Muscle of leg (tissue), 11 donors: ENCODE measurements around the gene HDGF. TPM values are rescaled to one million over a fixed set of nuclear protein-coding genes. Genes with fewer than 3 reads are reported as not detected.

Source experiments
- DNase-seq: peaks from one replicate; pipeline ENCODE4 v3.0.0; 2013
- H3K27ac ChIP-seq: one replicate; pipeline ENCODE4 v1.5.1; 2013; ENCODE audit warnings: mild to moderate bottlenecking, low read length, control low read depth
- H3K27me3 ChIP-seq: one replicate; pipeline ENCODE4 v1.6.1; 2013; ENCODE audit warnings: low read length; ENCODE audit not compliant: control insufficient read depth, insufficient read depth
- H3K36me3 ChIP-seq: one replicate; pipeline ENCODE4 v1.6.1; 2013; ENCODE audit warnings: low read length; ENCODE audit not compliant: control insufficient read depth, insufficient read depth
- H3K4me1 ChIP-seq: one replicate; pipeline ENCODE4 v1.6.1; 2013; ENCODE audit warnings: low read length; ENCODE audit not compliant: control insufficient read depth, insufficient read depth
- H3K4me3 ChIP-seq: one replicate; pipeline ENCODE4 v1.5.1; 2013; ENCODE audit warnings: low read length, control low read depth
- H3K9me3 ChIP-seq: replicated peaks from 2 replicates; pipeline ENCODE4 v1.6.1; 2013; ENCODE audit warnings: low read depth, low read length; ENCODE audit not compliant: control insufficient read depth
- WGBS: methylation state at CpG from one replicate; pipeline ENCODE4 v1.1.5; 2013; ENCODE audit warnings: missing lambda C conversion rate; ENCODE audit not compliant: insufficient coverage; 5-methylcytosine and 5-hydroxymethylcytosine counted together
- polyA plus RNA-seq, 8 donors: library from polyadenylated mRNA; unstranded; fragments of 120-200 nt; gene quantifications; one replicate each; pipeline versions ENCODE4 v1.2.1 to v1.2.3, GENCODE V29; 2013; ENCODE audit warnings: inconsistent platforms in 1 of 8, low replicate concordance in 1 of 8; ENCODE audit not compliant: insufficient read length in 8 of 8, insufficient read depth in 1 of 8
- total RNA-seq: library from RNA; stranded (reverse); fragments of 120-200 nt; gene quantifications from one replicate; pipeline ENCODE4 v1.2.4, GENCODE V29; 2013

Gene HDGF
- total and polyA plus RNA-seq, 9 donors, result 123 to 184 (median 163) TPM

DNA sequence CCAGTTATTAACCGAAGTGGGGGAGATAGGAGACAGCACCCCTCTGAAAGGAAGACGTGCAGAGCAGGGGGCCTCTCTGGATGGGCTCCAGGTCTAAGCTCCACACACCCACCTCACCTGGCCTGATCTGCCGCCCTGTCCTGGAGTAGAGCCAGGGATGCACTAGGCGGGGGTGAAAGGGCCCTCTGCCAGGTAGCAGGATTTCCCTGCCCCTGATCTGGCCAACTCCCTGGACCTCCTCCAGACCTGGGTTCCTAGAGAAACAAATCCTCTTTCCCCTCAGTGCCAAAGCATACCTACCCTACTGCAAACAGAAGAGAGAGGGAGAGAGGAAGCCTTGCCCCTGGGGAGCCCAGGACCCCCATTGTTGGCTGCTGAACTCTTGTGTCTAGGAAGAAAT, 48.1 kb downstream of the HDGF start:
- DNase-seq, result no peak
- H3K4me1 ChIP-seq, result peaks cover 63% of the 10 kb centered on the region

GRCh38 chr1:156700736-156701531, 50.5 kb downstream of the HDGF start:
- Histone ChIP-seq H3K27me3 (peaks cover 33% of the 10 kb centered on the region), H3K36me3 (peaks cover 28% of the 10 kb centered on the region)
- 27% methylated on average over 1 of the region's 8 CpGs for WGBS

More for the DNA sequence above, 48.1 kb downstream of the HDGF start:
- peaks cover 24% of the 10 kb centered on the region for H3K36me3 ChIP-seq
- no peaks in the 10 kb centered on the region for H3K9me3 ChIP-seq
- 0% methylated on average over 1 of the region's 4 CpGs for WGBS
- H3K27ac ChIP-seq, result no peak overlapping the region
- H3K4me3 ChIP-seq, result peak overlapping the region; percentile 75
- H3K27me3 ChIP-seq, result peaks cover 37% of the 10 kb centered on the region

GRCh38 chr1:156698995-156699394, 52.5 kb downstream of the HDGF start:
- Histone ChIP-seq H3K9me3 (no peaks in the 10 kb centered on the region), H3K4me1 (peaks cover 28% of the 10 kb centered on the region), H3K4me3 (no peak overlapping the region), H3K27ac (no peak overlapping the region), H3K27me3 (peaks cover 16% of the 10 kb centered on the region), H3K36me3 (peaks cover 28% of the 10 kb centered on the region)
- no peak for DNase-seq
- 70% methylated on average over 1 of the region's 1 CpG for WGBS

More at GRCh38 chr1:156700736-156701531, 50.5 kb downstream of the HDGF start:
- DNase-seq, result no peak
- Histone ChIP-seq H3K4me3 (no peak overlapping the region), H3K9me3 (no peaks in the 10 kb centered on the region), H3K27ac (no peak overlapping the region), H3K4me1 (peaks cover 39% of the 10 kb centered on the region)

DNA sequence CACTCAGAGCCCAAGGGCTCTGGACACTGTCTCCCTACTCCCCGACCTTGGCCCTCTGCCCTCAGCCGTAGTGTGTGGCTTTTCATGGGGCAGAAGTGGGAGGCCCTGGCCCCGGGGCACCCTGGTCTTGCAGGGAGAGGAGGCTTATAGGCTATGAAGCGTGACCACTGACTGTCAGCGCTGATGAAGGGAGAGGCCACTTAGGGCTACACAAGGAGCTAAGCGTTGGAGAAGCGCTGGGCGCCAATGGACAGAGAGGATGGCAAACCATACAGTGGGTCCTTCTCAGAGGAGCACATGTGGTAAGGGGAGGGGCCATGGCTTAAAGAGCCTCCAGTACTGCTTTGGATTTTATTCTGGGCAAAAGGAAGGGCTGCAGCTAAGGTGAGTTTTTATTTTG, 54.0 kb downstream of the HDGF start:
- DNase-seq, result no peak
- Histone ChIP-seq H3K4me3 (no peak overlapping the region), H3K4me1 (peaks cover 29% of the 10 kb centered on the region), H3K36me3 (peaks cover 28% of the 10 kb centered on the region), H3K27ac (no peak overlapping the region), H3K27me3 (peaks cover 10% of the 10 kb centered on the region), H3K9me3 (no peaks in the 10 kb centered on the region)
- WGBS, result 71% methylated on average over 6 of the region's 8 CpGs

GRCh38 chr1:156696755-156697154, 54.7 kb downstream of the HDGF start:
- DNase-seq, result no peak
- no peaks in the 10 kb centered on the region for H3K9me3 ChIP-seq
- no peak overlapping the region for H3K4me3 ChIP-seq
- peaks cover 28% of the 10 kb centered on the region for H3K36me3 ChIP-seq
- H3K27me3 ChIP-seq, result peaks cover 17% of the 10 kb centered on the region
- WGBS, result 78% methylated on average over 8 of the region's 8 CpGs
- H3K4me1 ChIP-seq, result peaks cover 34% of the 10 kb centered on the region
- H3K27ac ChIP-seq, result no peak overlapping the region

DNA sequence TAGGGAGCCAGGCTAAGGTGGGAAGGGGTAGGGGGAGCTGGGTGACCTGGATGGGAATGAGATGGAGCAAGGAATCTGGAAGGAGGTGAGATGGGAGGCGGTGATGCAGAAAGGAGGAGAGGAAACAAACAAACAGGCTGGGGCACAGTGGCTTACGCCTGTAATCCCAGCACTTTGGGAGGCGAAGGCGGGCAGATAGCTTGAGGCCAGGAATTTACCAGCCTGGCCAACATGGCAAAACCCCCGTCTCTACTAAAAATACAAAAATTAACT, 56.8 kb downstream of the HDGF start:
- Histone ChIP-seq H3K36me3 (peaks cover 14% of the 10 kb centered on the region), H3K4me1 (peaks cover 51% of the 10 kb centered on the region), H3K4me3 (no peak overlapping the region), H3K27me3 (peaks cover 25% of the 10 kb centered on the region), H3K9me3 (no peaks in the 10 kb centered on the region), H3K27ac (peak overlapping the region; percentile 9)
- WGBS, result 72% methylated on average over 3 of the region's 5 CpGs
- DNase-seq, result no peak

- Histone ChIP-seq H3K27ac (peak overlapping the region; percentile 9), H3K4me3 (no peak overlapping the region), H3K36me3 (peaks cover 10% of the 10 kb centered on the region), H3K4me1 (peaks cover 56% of the 10 kb centered on the region), H3K9me3 (no peaks in the 10 kb centered on the region), H3K27me3 (peaks cover 27% of the 10 kb centered on the region)
- peak; percentile 36 for DNase-seq
- WGBS, result 30% methylated on average over 8 of the region's 12 CpGs
Observed at GRCh38 chr1:156693848-156694689, 57.4 kb downstream of the HDGF start.

- peak; percentile 62 for DNase-seq
- no peaks in the 10 kb centered on the region for H3K9me3 ChIP-seq
- peaks cover 27% of the 10 kb centered on the region for H3K27me3 ChIP-seq
- 23% methylated on average over 7 of the region's 16 CpGs for WGBS
- H3K4me1 ChIP-seq, result peaks cover 58% of the 10 kb centered on the region
- peaks cover 4% of the 10 kb centered on the region for H3K36me3 ChIP-seq
- H3K4me3 ChIP-seq, result no peak overlapping the region
- H3K27ac ChIP-seq, result peak overlapping the region; percentile 55
Observed at GRCh38 chr1:156692925-156693847, 58.3 kb downstream of the HDGF start.

- Histone ChIP-seq H3K27me3 (peaks cover 27% of the 10 kb centered on the region), H3K4me1 (peaks cover 58% of the 10 kb centered on the region), H3K27ac (peak overlapping the region; percentile 84), H3K36me3 (no peaks in the 10 kb centered on the region), H3K4me3 (no peak overlapping the region), H3K9me3 (no peaks in the 10 kb centered on the region)
- 10% methylated on average over 10 of the region's 13 CpGs for WGBS
- no peak for DNase-seq
Observed at GRCh38 chr1:156692441-156692924, 59.0 kb downstream of the HDGF start.
